Right lobe of liver (tissue), 4 donors: ENCODE results near the gene VPS4A.

Experiments
- CTCF ChIP-seq, 4 donors: fragments of 200-600 bp in 3 of 4; fragments of 450-650 bp in 1 of 4; IDR thresholded peaks; one replicate each; pipeline versions ENCODE4 v1.5.1 to v1.8.0; 2016 to 2022; ENCODE audit warnings: antibody characterized with exemption in 4 of 4, mild to moderate bottlenecking in 2 of 4
- POLR2A ChIP-seq: fragments of 450-650 bp; IDR thresholded peaks from one replicate; pipeline ENCODE4 v1.6.1; 2017; ENCODE audit warnings: antibody characterized with exemption, mild to moderate bottlenecking
- donor health status: DM: no; HTN: no; CAD: no.
- donor health status: DM: no; HTN: no; CAD: no.
- donor health status: DM: no; HTN: yes; CAD: no.

GRCh38 chr16:69367980-69368379 is 56.8 kb downstream of the VPS4A start:
- TF ChIP-seq CTCF (IDR thresholded peaks at IDR 0.05): no peak
- TF ChIP-seq POLR2A: no peak
